ENCODE measurements around the gene ARHGAP26. TPM values are rescaled to one million over a fixed set of nuclear protein-coding genes. Genes with fewer than 3 reads are reported as not detected.

Gene ARHGAP26
- total and polyA plus RNA-seq, 2 experiments from 2014 or later: 9.5 to 16.8 TPM

DNA sequence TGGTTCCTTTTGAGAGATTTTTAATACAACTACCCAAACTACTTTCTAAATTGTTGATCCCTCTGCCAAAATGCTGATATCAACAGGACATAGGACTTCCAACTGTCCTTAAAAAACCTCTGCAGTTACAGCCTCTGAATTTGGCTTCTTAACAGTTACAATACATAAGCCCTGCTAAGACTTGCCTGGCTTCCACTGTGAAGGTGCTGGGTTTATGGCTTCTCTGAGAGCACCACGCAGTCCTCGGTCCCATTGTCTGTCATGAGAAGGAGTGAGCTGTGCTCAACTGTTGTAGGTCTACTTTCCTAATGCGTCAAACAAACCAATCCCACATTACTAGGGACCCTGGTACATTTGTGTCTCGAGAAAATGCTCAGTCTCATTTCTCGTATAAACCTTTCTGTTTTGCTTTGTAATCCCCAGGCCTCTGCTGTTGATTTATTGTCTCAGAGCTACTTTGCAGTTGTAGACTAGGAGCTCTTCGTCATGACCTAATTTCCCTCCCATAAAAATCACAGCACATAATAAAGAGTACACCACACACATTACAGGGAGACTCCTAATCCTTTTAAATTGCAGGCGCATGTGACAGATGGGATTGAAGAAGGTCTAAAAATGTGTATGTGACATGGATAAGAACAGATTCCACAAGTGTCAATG is 358.4 kb downstream of the ARHGAP26 start (continued):
- TF ChIP-seq, protein P1, sequence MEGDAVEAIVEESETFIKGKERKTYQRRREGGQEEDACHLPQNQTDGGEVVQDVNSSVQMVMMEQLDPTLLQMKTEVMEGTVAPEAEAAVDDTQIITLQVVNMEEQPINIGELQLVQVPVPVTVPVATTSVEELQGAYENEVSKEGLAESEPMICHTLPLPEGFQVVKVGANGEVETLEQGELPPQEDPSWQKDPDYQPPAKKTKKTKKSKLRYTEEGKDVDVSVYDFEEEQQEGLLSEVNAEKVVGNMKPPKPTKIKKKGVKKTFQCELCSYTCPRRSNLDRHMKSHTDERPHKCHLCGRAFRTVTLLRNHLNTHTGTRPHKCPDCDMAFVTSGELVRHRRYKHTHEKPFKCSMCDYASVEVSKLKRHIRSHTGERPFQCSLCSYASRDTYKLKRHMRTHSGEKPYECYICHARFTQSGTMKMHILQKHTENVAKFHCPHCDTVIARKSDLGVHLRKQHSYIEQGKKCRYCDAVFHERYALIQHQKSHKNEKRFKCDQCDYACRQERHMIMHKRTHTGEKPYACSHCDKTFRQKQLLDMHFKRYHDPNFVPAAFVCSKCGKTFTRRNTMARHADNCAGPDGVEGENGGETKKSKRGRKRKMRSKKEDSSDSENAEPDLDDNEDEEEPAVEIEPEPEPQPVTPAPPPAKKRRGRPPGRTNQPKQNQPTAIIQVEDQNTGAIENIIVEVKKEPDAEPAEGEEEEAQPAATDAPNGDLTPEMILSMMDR (conservative IDR thresholded peaks at IDR 0.05; ENCODE audit: low read depth in 2 of 2): no peak
- TF ChIP-seq, protein P2, sequence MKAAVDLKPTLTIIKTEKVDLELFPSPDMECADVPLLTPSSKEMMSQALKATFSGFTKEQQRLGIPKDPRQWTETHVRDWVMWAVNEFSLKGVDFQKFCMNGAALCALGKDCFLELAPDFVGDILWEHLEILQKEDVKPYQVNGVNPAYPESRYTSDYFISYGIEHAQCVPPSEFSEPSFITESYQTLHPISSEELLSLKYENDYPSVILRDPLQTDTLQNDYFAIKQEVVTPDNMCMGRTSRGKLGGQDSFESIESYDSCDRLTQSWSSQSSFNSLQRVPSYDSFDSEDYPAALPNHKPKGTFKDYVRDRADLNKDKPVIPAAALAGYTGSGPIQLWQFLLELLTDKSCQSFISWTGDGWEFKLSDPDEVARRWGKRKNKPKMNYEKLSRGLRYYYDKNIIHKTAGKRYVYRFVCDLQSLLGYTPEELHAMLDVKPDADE (IDR thresholded peaks at IDR 0.05): no peak

DNA sequence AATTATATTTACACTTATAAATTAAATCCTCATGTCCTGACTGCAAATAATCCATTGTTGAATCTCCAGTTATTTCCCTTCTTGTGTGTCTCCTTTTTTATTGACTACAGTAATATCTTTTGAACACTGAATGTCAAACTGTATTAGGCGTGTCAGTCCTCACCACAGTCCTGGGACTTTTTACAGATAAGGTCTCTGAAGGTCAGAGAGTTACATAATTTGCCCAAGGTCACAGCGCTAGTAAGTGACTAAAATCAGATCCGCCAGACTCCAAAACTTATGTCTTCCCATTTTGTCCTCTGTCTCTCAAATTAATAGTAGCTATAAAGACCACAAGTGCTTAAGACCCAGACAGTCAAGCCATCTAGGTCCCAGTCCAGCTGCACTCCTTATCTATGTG is 359.0 kb downstream of the ARHGAP26 start:
- no peak overlapping the region for H3K4me3 ChIP-seq
- H3F3A ChIP-seq (replicated peaks; ENCODE audit: low read depth): no peaks in the 10 kb centered on the region
- no peak overlapping the region for H3K27ac ChIP-seq (ENCODE audit: low read depth)
- no peaks in the 10 kb centered on the region for H3K27me3 Mint-ChIP-seq (ENCODE audit: insufficient read depth, low read depth, poor library complexity)
- H3K4me1 Mint-ChIP-seq: peaks cover 19% of the 10 kb centered on the region; the same call in 2 of the 3 replicates
- no peak overlapping the region for H3K4me3 Mint-ChIP-seq
- no peaks in the 10 kb centered on the region for H4K20me1 ChIP-seq (replicated peaks; ENCODE audit: insufficient read depth)
- ATAC-seq (no peak), DNase-seq (ENCODE audit: low spot score) (no peak)
- H3K4me1 ChIP-seq (ENCODE audit: insufficient read depth): no peaks in the 10 kb centered on the region
- H3K4me2 ChIP-seq: no peak overlapping the region
- H3K79me2 ChIP-seq (replicated peaks; ENCODE audit: insufficient read depth): no peaks in the 10 kb centered on the region
- H3K36me3 Mint-ChIP-seq (ENCODE audit: low read depth): no peaks in the 10 kb centered on the region
- no peaks in the 10 kb centered on the region for H3K36me3 ChIP-seq (ENCODE audit: insufficient read depth)
- H3K9me3 Mint-ChIP-seq: no peaks in the 10 kb centered on the region
- no peaks in the 10 kb centered on the region for H3K27me3 ChIP-seq (ENCODE audit: insufficient read depth)
- no peak overlapping the region for H3K27ac Mint-ChIP-seq
- H3K9me2 ChIP-seq (ENCODE audit: insufficient read depth): no peaks in the 10 kb centered on the region
- no peak overlapping the region for H2AFZ ChIP-seq
- TF ChIP-seq ZNF114 (CRISPR knock-in tag; IDR thresholded peaks at IDR 0.05) (no peak), EZH2phosphoT487 (IDR thresholded peaks at IDR 0.05; ENCODE audit: unreplicated experiment) (no peak), CREB1 (CRISPR knock-in tag; IDR thresholded peaks at IDR 0.05; ENCODE audit: low read depth) (no peak), NANOG (IDR thresholded peaks at IDR 0.05; ENCODE audit: borderline replicate concordance) (no peak), ZNF331 (CRISPR knock-in tag; IDR thresholded peaks at IDR 0.05; ENCODE audit: low read depth) (no peak), JUNB (IDR thresholded peaks at IDR 0.05; ENCODE audit: unreplicated experiment) (no peak), POLR2AphosphoS5 (IDR thresholded peaks at IDR 0.05; ENCODE audit: low read depth) (no peak)
- TF ChIP-seq, protein P3, sequence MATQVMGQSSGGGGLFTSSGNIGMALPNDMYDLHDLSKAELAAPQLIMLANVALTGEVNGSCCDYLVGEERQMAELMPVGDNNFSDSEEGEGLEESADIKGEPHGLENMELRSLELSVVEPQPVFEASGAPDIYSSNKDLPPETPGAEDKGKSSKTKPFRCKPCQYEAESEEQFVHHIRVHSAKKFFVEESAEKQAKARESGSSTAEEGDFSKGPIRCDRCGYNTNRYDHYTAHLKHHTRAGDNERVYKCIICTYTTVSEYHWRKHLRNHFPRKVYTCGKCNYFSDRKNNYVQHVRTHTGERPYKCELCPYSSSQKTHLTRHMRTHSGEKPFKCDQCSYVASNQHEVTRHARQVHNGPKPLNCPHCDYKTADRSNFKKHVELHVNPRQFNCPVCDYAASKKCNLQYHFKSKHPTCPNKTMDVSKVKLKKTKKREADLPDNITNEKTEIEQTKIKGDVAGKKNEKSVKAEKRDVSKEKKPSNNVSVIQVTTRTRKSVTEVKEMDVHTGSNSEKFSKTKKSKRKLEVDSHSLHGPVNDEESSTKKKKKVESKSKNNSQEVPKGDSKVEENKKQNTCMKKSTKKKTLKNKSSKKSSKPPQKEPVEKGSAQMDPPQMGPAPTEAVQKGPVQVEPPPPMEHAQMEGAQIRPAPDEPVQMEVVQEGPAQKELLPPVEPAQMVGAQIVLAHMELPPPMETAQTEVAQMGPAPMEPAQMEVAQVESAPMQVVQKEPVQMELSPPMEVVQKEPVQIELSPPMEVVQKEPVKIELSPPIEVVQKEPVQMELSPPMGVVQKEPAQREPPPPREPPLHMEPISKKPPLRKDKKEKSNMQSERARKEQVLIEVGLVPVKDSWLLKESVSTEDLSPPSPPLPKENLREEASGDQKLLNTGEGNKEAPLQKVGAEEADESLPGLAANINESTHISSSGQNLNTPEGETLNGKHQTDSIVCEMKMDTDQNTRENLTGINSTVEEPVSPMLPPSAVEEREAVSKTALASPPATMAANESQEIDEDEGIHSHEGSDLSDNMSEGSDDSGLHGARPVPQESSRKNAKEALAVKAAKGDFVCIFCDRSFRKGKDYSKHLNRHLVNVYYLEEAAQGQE (IDR thresholded peaks at IDR 0.05; ENCODE audit: unreplicated experiment): no peak
- TF ChIP-seq, protein P4, sequence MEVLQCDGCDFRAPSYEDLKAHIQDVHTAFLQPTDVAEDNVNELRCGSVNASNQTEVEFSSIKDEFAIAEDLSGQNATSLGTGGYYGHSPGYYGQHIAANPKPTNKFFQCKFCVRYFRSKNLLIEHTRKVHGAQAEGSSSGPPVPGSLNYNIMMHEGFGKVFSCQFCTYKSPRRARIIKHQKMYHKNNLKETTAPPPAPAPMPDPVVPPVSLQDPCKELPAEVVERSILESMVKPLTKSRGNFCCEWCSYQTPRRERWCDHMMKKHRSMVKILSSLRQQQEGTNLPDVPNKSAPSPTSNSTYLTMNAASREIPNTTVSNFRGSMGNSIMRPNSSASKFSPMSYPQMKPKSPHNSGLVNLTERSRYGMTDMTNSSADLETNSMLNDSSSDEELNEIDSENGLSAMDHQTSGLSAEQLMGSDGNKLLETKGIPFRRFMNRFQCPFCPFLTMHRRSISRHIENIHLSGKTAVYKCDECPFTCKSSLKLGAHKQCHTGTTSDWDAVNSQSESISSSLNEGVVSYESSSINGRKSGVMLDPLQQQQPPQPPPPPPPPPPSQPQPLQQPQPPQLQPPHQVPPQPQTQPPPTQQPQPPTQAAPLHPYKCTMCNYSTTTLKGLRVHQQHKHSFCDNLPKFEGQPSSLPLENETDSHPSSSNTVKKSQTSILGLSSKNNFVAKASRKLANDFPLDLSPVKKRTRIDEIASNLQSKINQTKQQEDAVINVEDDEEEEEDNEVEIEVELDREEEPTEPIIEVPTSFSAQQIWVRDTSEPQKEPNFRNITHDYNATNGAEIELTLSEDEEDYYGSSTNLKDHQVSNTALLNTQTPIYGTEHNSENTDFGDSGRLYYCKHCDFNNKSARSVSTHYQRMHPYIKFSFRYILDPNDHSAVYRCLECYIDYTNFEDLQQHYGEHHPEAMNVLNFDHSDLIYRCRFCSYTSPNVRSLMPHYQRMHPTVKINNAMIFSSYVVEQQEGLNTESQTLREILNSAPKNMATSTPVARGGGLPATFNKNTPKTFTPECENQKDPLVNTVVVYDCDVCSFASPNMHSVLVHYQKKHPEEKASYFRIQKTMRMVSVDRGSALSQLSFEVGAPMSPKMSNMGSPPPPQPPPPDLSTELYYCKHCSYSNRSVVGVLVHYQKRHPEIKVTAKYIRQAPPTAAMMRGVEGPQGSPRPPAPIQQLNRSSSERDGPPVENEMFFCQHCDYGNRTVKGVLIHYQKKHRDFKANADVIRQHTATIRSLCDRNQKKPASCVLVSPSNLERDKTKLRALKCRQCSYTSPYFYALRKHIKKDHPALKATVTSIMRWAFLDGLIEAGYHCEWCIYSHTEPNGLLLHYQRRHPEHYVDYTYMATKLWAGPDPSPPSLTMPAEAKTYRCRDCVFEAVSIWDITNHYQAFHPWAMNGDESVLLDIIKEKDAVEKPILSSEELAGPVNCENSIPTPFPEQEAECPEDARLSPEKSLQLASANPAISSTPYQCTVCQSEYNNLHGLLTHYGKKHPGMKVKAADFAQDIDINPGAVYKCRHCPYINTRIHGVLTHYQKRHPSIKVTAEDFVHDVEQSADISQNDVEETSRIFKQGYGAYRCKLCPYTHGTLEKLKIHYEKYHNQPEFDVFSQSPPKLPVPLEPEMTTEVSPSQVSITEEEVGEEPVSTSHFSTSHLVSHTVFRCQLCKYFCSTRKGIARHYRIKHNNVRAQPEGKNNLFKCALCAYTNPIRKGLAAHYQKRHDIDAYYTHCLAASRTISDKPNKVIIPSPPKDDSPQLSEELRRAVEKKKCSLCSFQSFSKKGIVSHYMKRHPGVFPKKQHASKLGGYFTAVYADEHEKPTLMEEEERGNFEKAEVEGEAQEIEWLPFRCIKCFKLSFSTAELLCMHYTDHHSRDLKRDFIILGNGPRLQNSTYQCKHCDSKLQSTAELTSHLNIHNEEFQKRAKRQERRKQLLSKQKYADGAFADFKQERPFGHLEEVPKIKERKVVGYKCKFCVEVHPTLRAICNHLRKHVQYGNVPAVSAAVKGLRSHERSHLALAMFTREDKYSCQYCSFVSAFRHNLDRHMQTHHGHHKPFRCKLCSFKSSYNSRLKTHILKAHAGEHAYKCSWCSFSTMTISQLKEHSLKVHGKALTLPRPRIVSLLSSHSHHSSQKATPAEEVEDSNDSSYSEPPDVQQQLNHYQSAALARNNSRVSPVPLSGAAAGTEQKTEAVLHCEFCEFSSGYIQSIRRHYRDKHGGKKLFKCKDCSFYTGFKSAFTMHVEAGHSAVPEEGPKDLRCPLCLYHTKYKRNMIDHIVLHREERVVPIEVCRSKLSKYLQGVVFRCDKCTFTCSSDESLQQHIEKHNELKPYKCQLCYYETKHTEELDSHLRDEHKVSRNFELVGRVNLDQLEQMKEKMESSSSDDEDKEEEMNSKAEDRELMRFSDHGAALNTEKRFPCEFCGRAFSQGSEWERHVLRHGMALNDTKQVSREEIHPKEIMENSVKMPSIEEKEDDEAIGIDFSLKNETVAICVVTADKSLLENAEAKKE (CRISPR knock-in tag; IDR thresholded peaks at IDR 0.05): no peak
- TF ChIP-seq, protein P2 (IDR thresholded peaks at IDR 0.05): no peak

All from GM23338 (cell line).